ENCODE results near the gene CPZ. TPM values are rescaled to one million over a fixed set of nuclear protein-coding genes. Genes with fewer than 3 reads are reported as not detected.
"Not testable (repeated sequence)": the region's sequence is repeated elsewhere in the genome, so short reads cannot be mapped to it uniquely, and the experiment has no call there.

Gene CPZ
- total RNA-seq, 1 experiment from 2014 or later: 53.7 TPM

GRCh38 chr4:8647094-8647570 lies 54.6 kb downstream of the CPZ start:
- peaks cover 87% of the 10 kb centered on the region for H3K27me3 ChIP-seq
- H3K4me1 ChIP-seq: no peaks in the 10 kb centered on the region; the same call in 1 of the 2 replicates
- no peak for DNase-seq
- H3K36me3 ChIP-seq: no peaks in the 10 kb centered on the region
- no peaks in the 10 kb centered on the region for H3K9me3 ChIP-seq (replicated peaks)
- no peak overlapping the region for H3K4me3 ChIP-seq
- no peak overlapping the region for H3K27ac ChIP-seq

GRCh38 chr4:8647626-8648025 lies 55.1 kb downstream of the CPZ start:
- Histone ChIP-seq H3K4me3 (no peak overlapping the region), H3K27ac (no peak overlapping the region), H3K36me3 (no peaks in the 10 kb centered on the region), H3K27me3 (peaks cover 88% of the 10 kb centered on the region), H3K9me3 (replicated peaks) (no peaks in the 10 kb centered on the region), H3K4me1 (no peaks in the 10 kb centered on the region; the same call in 1 of the 2 replicates)
- no peak for DNase-seq

- H3K36me3 ChIP-seq: no peaks in the 10 kb centered on the region
- H3K27me3 ChIP-seq: peaks cover 90% of the 10 kb centered on the region
- no peak overlapping the region for H3K4me3 ChIP-seq
- H3K4me1 ChIP-seq: no peaks in the 10 kb centered on the region; the same call in 1 of the 2 replicates
- no peaks in the 10 kb centered on the region for H3K9me3 ChIP-seq (replicated peaks)
- no peak for DNase-seq
- H3K27ac ChIP-seq: no peak overlapping the region
Observed at GRCh38 chr4:8648296-8648695, 55.7 kb downstream of the CPZ start.

- peaks cover 84% of the 10 kb centered on the region for H3K27me3 ChIP-seq
- peaks cover under 1% of the 10 kb centered on the region; the same call in 1 of the 2 replicates for H3K9me3 ChIP-seq (replicated peaks)
- no peak for DNase-seq
- no peaks in the 10 kb centered on the region; the same call in 1 of the 2 replicates for H3K4me1 ChIP-seq
- H3K4me3 ChIP-seq: no peak overlapping the region
- no peaks in the 10 kb centered on the region for H3K36me3 ChIP-seq
- H3K27ac ChIP-seq: no peak overlapping the region
Observed at GRCh38 chr4:8648816-8649630, 56.5 kb downstream of the CPZ start.

GRCh38 chr4:8649631-8650361 lies 57.2 kb downstream of the CPZ start:
- H3K36me3 ChIP-seq: no peaks in the 10 kb centered on the region
- H3K9me3 ChIP-seq (replicated peaks): peaks cover 5% of the 10 kb centered on the region
- peaks cover 80% of the 10 kb centered on the region for H3K27me3 ChIP-seq
- no peak overlapping the region for H3K4me3 ChIP-seq
- no peak overlapping the region for H3K27ac ChIP-seq
- DNase-seq: no peak
- H3K4me1 ChIP-seq: no peaks in the 10 kb centered on the region; the same call in 1 of the 2 replicates

- H3K36me3 ChIP-seq: no peaks in the 10 kb centered on the region
- no peak for DNase-seq
Observed at GRCh38 chr4:8651661-8652180, 59.2 kb downstream of the CPZ start.

GRCh38 chr4:8652181-8653078 lies 59.9 kb downstream of the CPZ start:
- H3K27me3 ChIP-seq: peaks cover 83% of the 10 kb centered on the region

More at GRCh38 chr4:8651661-8652180, 59.2 kb downstream of the CPZ start:
- Histone ChIP-seq H3K4me3 (no peak overlapping the region), H3K27me3 (peaks cover 83% of the 10 kb centered on the region), H3K27ac (no peak overlapping the region), H3K4me1 (no peaks in the 10 kb centered on the region), H3K9me3 (replicated peaks) (peaks cover 5% of the 10 kb centered on the region)

GRCh38 chr4:8653326-8654000 lies 60.9 kb downstream of the CPZ start:
- Histone ChIP-seq H3K27ac (no peak overlapping the region), H3K4me3 (no peak overlapping the region), H3K36me3 (no peaks in the 10 kb centered on the region), H3K9me3 (replicated peaks) (peaks cover 5% of the 10 kb centered on the region), H3K4me1 (no peaks in the 10 kb centered on the region), H3K27me3 (peaks cover 82% of the 10 kb centered on the region)
- no peak for DNase-seq

More at GRCh38 chr4:8652181-8653078, 59.9 kb downstream of the CPZ start:
- Histone ChIP-seq H3K4me3 (no peak overlapping the region), H3K9me3 (replicated peaks) (peaks cover 5% of the 10 kb centered on the region), H3K36me3 (no peaks in the 10 kb centered on the region), H3K27ac (no peak overlapping the region), H3K4me1 (no peaks in the 10 kb centered on the region)
- no peak for DNase-seq

GRCh38 chr4:8654139-8654538 lies 61.6 kb downstream of the CPZ start:
- not testable (repeated sequence) for DNase-seq; H3K9me3 ChIP-seq (replicated peaks); H3K36me3 ChIP-seq; H3K4me1 ChIP-seq; H3K27ac ChIP-seq; H3K4me3 ChIP-seq
- H3K27me3 ChIP-seq: peaks cover 83% of the 10 kb centered on the region

- no peak for DNase-seq
- H3K36me3 ChIP-seq: no peaks in the 10 kb centered on the region
- H3K9me3 ChIP-seq (replicated peaks): peaks cover 5% of the 10 kb centered on the region
- no peak overlapping the region for H3K4me3 ChIP-seq
- no peak overlapping the region for H3K27ac ChIP-seq
- peaks cover 74% of the 10 kb centered on the region for H3K27me3 ChIP-seq
- no peaks in the 10 kb centered on the region for H3K4me1 ChIP-seq
Observed at GRCh38 chr4:8655411-8656184, 63.0 kb downstream of the CPZ start.

GRCh38 chr4:8656185-8656517 lies 63.6 kb downstream of the CPZ start:
- Histone ChIP-seq H3K4me3 (no peak overlapping the region), H3K27ac (no peak overlapping the region), H3K4me1 (no peaks in the 10 kb centered on the region), H3K36me3 (no peaks in the 10 kb centered on the region), H3K9me3 (replicated peaks) (peaks cover 5% of the 10 kb centered on the region), H3K27me3 (peaks cover 72% of the 10 kb centered on the region)
- DNase-seq: no peak

GRCh38 chr4:8656711-8657380 lies 64.3 kb downstream of the CPZ start:
- peaks cover 65% of the 10 kb centered on the region for H3K27me3 ChIP-seq
- H3K4me3 ChIP-seq: no peak overlapping the region
- no peak overlapping the region for H3K27ac ChIP-seq
- H3K36me3 ChIP-seq: no peaks in the 10 kb centered on the region
- DNase-seq: no peak
- H3K9me3 ChIP-seq (replicated peaks): peaks cover 5% of the 10 kb centered on the region
- H3K4me1 ChIP-seq: no peaks in the 10 kb centered on the region
